Esophagus muscularis mucosa (tissue), 3 donors: ENCODE results near the gene MTA2.
A peak's percentile ranks its signal among the peaks of the same experiment; 100 is the strongest.

Source experiments
- POLR2A ChIP-seq: fragments of 450-650 bp; IDR thresholded peaks from one replicate; pipeline ENCODE4 v1.6.1; 2017; ENCODE audit warnings: antibody characterized with exemption, moderate library complexity, mild to moderate bottlenecking, low read depth
- TF ChIP-seq, protein P1 (sequence below), 3 experiments: fragments of 200-600 bp in 2 of 3; fragments of 450-650 bp in 1 of 3; sonication (generic) in 2 of 3; IDR thresholded peaks; one replicate each; pipeline ENCODE4 v1.5.1; 2017 to 2019; ENCODE audit warnings: antibody characterized with exemption in 3 of 3, mild to moderate bottlenecking in 2 of 3, moderate library complexity in 1 of 3

DNA sequence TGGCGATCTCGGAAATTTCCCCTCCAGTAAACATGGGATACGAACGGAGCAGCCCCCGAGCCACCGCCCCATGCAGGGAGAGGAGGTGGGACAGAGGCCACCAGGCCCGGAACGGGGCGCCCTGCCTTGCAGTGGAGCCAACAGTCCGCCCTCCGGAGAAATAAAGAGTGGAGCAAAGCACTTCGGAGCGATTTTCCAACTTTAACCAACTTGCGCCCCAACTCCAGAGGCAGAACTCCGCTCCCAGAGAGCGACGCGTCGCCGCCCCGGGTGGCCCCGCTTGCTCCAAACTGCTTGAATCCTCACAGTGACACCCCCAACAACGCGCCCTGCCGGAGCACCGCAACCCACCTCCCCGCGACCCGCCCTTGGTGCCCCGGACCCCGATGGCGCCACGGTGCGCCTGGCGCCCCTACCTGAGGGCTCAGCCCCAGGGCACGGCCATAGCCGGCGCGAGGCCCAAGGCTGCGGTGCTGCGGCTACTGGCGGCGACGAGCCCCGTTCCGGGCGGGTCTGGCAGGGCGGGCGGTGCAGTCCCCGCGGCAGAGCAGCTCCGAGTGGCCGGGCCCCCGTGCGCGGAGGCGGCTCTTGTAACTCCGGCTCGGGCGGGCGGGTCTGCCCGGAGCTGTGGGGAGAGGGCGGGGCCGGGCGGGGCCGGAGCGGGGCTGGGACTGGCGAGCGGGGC is 55.3 kb downstream of the MTA2 start, which contains the start of gene AHNAK:
- TF ChIP-seq POLR2A, result peak; percentile 96
- TF ChIP-seq, protein P1, sequence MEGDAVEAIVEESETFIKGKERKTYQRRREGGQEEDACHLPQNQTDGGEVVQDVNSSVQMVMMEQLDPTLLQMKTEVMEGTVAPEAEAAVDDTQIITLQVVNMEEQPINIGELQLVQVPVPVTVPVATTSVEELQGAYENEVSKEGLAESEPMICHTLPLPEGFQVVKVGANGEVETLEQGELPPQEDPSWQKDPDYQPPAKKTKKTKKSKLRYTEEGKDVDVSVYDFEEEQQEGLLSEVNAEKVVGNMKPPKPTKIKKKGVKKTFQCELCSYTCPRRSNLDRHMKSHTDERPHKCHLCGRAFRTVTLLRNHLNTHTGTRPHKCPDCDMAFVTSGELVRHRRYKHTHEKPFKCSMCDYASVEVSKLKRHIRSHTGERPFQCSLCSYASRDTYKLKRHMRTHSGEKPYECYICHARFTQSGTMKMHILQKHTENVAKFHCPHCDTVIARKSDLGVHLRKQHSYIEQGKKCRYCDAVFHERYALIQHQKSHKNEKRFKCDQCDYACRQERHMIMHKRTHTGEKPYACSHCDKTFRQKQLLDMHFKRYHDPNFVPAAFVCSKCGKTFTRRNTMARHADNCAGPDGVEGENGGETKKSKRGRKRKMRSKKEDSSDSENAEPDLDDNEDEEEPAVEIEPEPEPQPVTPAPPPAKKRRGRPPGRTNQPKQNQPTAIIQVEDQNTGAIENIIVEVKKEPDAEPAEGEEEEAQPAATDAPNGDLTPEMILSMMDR (IDR thresholded peaks at IDR 0.05), result no peak
